ENCODE results near the gene MRPL53. TPM values are rescaled to one million over a fixed set of nuclear protein-coding genes. Genes with fewer than 3 reads are reported as not detected.

Gene MRPL53
- total and polyA plus RNA-seq, 2 of the 8 experiments (the other 6 are each of a cell fraction or from before 2014, with no cell fraction given) = 36.6 to 46.3 TPM

DNA sequence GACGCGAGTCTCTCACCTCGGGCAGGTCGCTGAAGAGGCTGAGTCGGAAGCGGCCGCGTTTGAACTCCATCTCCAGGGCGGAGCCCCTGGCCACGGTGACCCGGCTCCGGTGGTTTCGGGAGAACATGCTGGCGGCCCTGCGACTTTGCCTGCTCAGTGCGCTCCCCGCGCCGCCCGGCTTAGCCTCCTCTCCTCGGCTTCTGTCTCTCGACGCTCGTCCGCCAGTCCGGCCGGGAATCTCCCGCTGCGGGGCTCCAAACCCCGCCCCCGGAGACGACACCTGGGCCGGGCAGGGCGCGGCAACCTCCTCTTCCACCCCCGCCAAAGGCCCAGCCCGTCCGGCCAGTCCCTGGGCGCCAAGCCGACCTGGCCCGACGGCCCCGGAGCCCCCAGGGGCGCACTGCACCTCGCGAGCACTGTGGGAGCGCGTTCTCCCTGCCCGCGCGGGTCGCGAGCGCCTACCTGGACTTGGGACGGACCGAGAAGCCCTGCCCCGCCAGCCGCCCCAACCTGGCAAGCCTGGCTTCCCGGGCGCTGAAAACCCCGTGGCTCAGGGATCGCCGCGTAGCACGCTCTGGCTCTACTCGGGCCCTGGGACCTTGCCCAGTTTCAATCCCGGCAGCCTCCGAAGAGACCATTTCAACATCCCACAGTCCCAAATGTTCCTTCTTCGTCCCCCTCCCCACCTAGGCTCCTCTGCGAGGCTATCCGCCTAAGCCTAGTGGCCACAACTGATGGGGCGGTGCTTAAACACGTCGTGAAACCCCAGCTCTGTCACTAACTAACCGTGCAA, 30.6 kb downstream of the MRPL53 start, which contains the start of gene RTKN (continued):
- no peak for TF ChIP-seq CHD7 (IDR thresholded peaks at IDR 0.05; ENCODE audit: insufficient replicate concordance, low read length)
- no peak for TF ChIP-seq BRCA1 (IDR thresholded peaks at IDR 0.05; ENCODE audit: low read depth, low read length)
- TF ChIP-seq CTBP2 (IDR thresholded peaks at IDR 0.05; ENCODE audit: borderline replicate concordance, insufficient read depth, insufficient read length, low read length) = no peak
- TF ChIP-seq GABPA (IDR thresholded peaks at IDR 0.05; ENCODE audit: borderline replicate concordance, insufficient read depth, low read length) = no peak
- no peak for TF ChIP-seq POU5F1 (IDR thresholded peaks at IDR 0.05; ENCODE audit: low read depth, low read length)
- TF ChIP-seq CBX8 (IDR thresholded peaks at IDR 0.05; ENCODE audit: borderline replicate concordance, low read depth, low read length) = no peak
- peak; percentile 43 to 52; a peak in 1 of 4 replicates for TF ChIP-seq SIN3A (conservative IDR thresholded peaks at IDR 0.05 in 1 of 2, IDR thresholded peaks at IDR 0.05 in 1 of 2; ENCODE audit: low read depth in 1 of 2, low read length in 2 of 2)
- 0 out of 2 replicates have a peak, but pooled peaks have one; percentile 4 for TF ChIP-seq TCF12 (IDR thresholded peaks at IDR 0.05; ENCODE audit: low read depth, low read length)
- 0 out of 2 replicates have a peak, but pooled peaks have one; percentile 24 for TF ChIP-seq SUZ12 (IDR thresholded peaks at IDR 0.05; ENCODE audit: low read length)
